H1 (cell line): ENCODE measurements around the gene GSTO2. TPM values are rescaled to one million over a fixed set of nuclear protein-coding genes. Genes with fewer than 3 reads are reported as not detected.
A peak's percentile ranks its signal among the peaks of the same experiment; 100 is the strongest.

Source experiments
- BCL11A ChIP-seq, 2 experiments: IDR thresholded peaks; one replicate each; pipeline ENCODE4 v1.6.1; 2011; ENCODE audit warnings: low read depth in 2 of 2, low read length in 2 of 2, mild to moderate bottlenecking in 2 of 2
- CEBPB ChIP-seq: IDR thresholded peaks from 2 replicates; pipeline ENCODE4 v1.6.1; 2012; ENCODE audit warnings: low read depth, low read length
- CHD2 ChIP-seq: IDR thresholded peaks from 2 replicates; pipeline ENCODE4 v1.6.1; 2012; ENCODE audit warnings: low read length, improper control_type of control experiment
- EGR1 ChIP-seq: IDR thresholded peaks from 2 replicates; pipeline ENCODE4 v1.6.1; 2011; ENCODE audit warnings: low read depth, low read length, borderline replicate concordance
- EZH2 ChIP-seq: fragments of 200-600 bp; sonication (generic); IDR thresholded peaks from 2 replicates; pipeline ENCODE4 v1.7.1; 2012; ENCODE audit warnings: low read depth, mild to moderate bottlenecking, moderate library complexity, low read length, inconsistent platforms; ENCODE audit not compliant: severe bottlenecking
- GTF2F1 ChIP-seq: IDR thresholded peaks from 2 replicates; pipeline ENCODE4 v1.6.1; 2012; ENCODE audit warnings: low read depth, low read length, improper control_type of control experiment, borderline replicate concordance
- HDAC2 ChIP-seq, 2 experiments: fragments of 300-600 bp in 1 of 2; sonication (generic) in 1 of 2; IDR thresholded peaks; 2 replicates each; pipeline ENCODE4 v1.6.1; 2011 to 2012; ENCODE audit warnings: low read depth in 2 of 2, low read length in 2 of 2, mild to moderate bottlenecking in 2 of 2, moderate library complexity in 2 of 2, borderline replicate concordance in 1 of 2, inconsistent platforms in 1 of 2
- HDAC6 ChIP-seq: IDR thresholded peaks from one replicate; pipeline ENCODE4 v1.7.1; 2012; ENCODE audit warnings: low read depth, mild to moderate bottlenecking, inconsistent platforms, low read length, moderate library complexity
- JUND ChIP-seq: IDR thresholded peaks from 2 replicates; pipeline ENCODE4 v1.6.1; 2011; ENCODE audit warnings: mild to moderate bottlenecking, improper control_type of control experiment, low read length
- NRF1 ChIP-seq: IDR thresholded peaks from 2 replicates; pipeline ENCODE4 v1.6.1; 2011; ENCODE audit warnings: mild to moderate bottlenecking, low read depth, low read length, improper control_type of control experiment
- PHF8 ChIP-seq: fragments of 200-600 bp; sonication (generic); conservative IDR thresholded peaks from 2 replicates; pipeline ENCODE4 v1.7.1; 2012; ENCODE audit warnings: low read depth, mild to moderate bottlenecking, inconsistent platforms, low read length, moderate library complexity
- POLR2AphosphoS5 ChIP-seq: IDR thresholded peaks from 2 replicates; pipeline ENCODE4 v1.6.1; 2011; ENCODE audit warnings: low read depth, low read length
- POU5F1 ChIP-seq: IDR thresholded peaks from 2 replicates; pipeline ENCODE4 v1.6.1; 2011; ENCODE audit warnings: low read depth, mild to moderate bottlenecking, low read length, moderate library complexity
- RBBP5 ChIP-seq: IDR thresholded peaks from 2 replicates; pipeline ENCODE4 v1.7.1; 2012; ENCODE audit warnings: low read depth, mild to moderate bottlenecking, inconsistent platforms, low read length, moderate library complexity, borderline replicate concordance
- RFX5 ChIP-seq: IDR thresholded peaks from 2 replicates; pipeline ENCODE4 v1.6.1; 2011; ENCODE audit warnings: low read depth, low read length, improper control_type of control experiment, borderline replicate concordance
- SIX5 ChIP-seq: IDR thresholded peaks from 2 replicates; pipeline ENCODE4 v1.6.1; 2011; ENCODE audit warnings: mild to moderate bottlenecking, low read depth, low read length
- SP2 ChIP-seq: IDR thresholded peaks from 2 replicates; pipeline ENCODE4 v1.6.1; 2012; ENCODE audit warnings: mild to moderate bottlenecking, low read length, inconsistent platforms
- SRF ChIP-seq: IDR thresholded peaks from 2 replicates; pipeline ENCODE4 v1.6.1; 2011; ENCODE audit warnings: mild to moderate bottlenecking, low read depth, low read length, moderate library complexity
- TAF1 ChIP-seq: IDR thresholded peaks from 2 replicates; pipeline ENCODE4 v1.6.1; 2011; ENCODE audit warnings: mild to moderate bottlenecking, low read depth, low read length
- TAF7 ChIP-seq: optimal IDR thresholded peaks from 2 replicates; pipeline ENCODE3; 2011; ENCODE audit warnings: low read depth, mild to moderate bottlenecking, inconsistent platforms, low read length, moderate library complexity, borderline replicate concordance
- polyA plus RNA-seq, 7 experiments: library from polyadenylated mRNA; depleted of rRNA in 3 of 7; stranded (reverse) in 5 of 7; unstranded in 2 of 7; fragments of >200 nt in 5 of 7; fragments of 200-250 nt in 2 of 7; gene quantifications; 1 replicate in 5 of 7; 2 replicates in 1 of 7; 4 replicates in 1 of 7; pipeline versions ENCODE4 v1.2.1 to v1.2.3, GENCODE V29; 2011 to 2013; ENCODE audit warnings: missing spikeins in 2 of 7, mixed read lengths in 2 of 7
- total RNA-seq: library from RNA; stranded (reverse); fragmentation: NEBNext Ultra II Directional; extraction: Animal tissue kit (Norgen Biotek cat#: 25700); gene quantifications from 2 replicates; pipeline ENCODE4 v1.2.1, GENCODE V29; 2021
- TF ChIP-seq, protein P1 (sequence below): IDR thresholded peaks from 2 replicates; pipeline ENCODE4 v1.6.1; 2012; ENCODE audit warnings: inconsistent platforms
- TF ChIP-seq, protein P2 (sequence below): IDR thresholded peaks from 2 replicates; pipeline ENCODE4 v1.6.1; 2011; ENCODE audit warnings: low read length, improper control_type of control experiment

GSTO2 gene
- total and polyA plus RNA-seq, 2 of the 8 experiments (the other 6 are each of a cell fraction or from before 2014, with no cell fraction given) = 13.1 to 41.7 TPM

DNA sequence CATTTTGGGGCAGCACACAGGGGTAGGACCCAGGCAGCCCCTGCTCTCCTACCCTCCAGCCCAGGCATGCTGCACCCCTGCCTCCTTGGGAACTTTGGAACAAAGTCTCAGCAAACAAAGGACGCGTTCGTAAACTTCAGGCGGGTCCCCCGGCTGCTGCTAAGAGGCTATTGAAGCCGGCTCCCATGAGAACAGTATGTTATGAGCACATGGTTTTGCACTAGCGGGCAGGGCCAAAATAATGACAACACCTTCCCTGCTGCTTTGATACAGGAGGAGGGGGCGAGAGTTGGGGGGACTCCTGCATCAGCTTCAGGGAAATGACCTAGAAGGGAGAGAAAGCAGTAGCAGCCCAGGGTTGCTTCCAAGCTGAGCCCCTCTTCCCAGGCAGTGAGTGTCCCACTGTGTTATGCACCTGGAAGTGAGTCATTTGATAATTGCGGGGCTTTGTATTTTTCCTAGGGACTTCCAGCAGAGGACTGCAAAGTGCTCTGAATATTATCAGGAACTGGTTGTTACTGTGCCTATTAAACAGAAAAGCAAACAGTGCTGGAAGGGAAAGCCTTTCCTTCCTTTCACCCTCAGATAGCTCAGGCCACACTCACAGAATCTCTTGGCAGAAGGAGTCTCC lies 62.3 kb downstream of the GSTO2 start (continued):
- TF ChIP-seq, protein P1, sequence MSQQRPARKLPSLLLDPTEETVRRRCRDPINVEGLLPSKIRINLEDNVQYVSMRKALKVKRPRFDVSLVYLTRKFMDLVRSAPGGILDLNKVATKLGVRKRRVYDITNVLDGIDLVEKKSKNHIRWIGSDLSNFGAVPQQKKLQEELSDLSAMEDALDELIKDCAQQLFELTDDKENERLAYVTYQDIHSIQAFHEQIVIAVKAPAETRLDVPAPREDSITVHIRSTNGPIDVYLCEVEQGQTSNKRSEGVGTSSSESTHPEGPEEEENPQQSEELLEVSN = 0 out of 2 replicates have a peak, but pooled peaks have one; percentile 23
- TF ChIP-seq POU5F1 (no peak), CHD2 (no peak), TAF1 (0 out of 2 replicates have a peak, but pooled peaks have one; percentile 22), HDAC6 (no peak), JUND (peak; percentile 82), EZH2 (no peak), TAF7 (no peak), BCL11A (IDR thresholded peaks at IDR 0.05; ENCODE audit: low read depth in 2 of 2, low read length in 2 of 2) (no peak), GTF2F1 (no peak), RFX5 (no peak), EGR1 (0 out of 2 replicates have a peak, but pooled peaks have one; percentile 10), HDAC2 (IDR thresholded peaks at IDR 0.05; ENCODE audit: borderline replicate concordance in 1 of 2, low read depth in 2 of 2, low read length in 2 of 2) (no peak), NRF1 (no peak), RBBP5 (0 out of 2 replicates have a peak, but pooled peaks have one; percentile 25), POLR2AphosphoS5 (0 out of 2 replicates have a peak, but pooled peaks have one; percentile 27), SRF (no peak), CEBPB (no peak), SIX5 (no peak), PHF8 (no peak), SP2 (no peak)
- TF ChIP-seq, protein P2, sequence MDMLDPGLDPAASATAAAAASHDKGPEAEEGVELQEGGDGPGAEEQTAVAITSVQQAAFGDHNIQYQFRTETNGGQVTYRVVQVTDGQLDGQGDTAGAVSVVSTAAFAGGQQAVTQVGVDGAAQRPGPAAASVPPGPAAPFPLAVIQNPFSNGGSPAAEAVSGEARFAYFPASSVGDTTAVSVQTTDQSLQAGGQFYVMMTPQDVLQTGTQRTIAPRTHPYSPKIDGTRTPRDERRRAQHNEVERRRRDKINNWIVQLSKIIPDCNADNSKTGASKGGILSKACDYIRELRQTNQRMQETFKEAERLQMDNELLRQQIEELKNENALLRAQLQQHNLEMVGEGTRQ = no peak
